Effector CD4-positive, alpha-beta T cell (primary cell): ENCODE results near the gene RAF1.

Source experiments
- DNase-seq: peaks from one replicate; pipeline ENCODE4 v3.0.0-alpha.2; 2020

The RAF1 gene

GRCh38 chr3:12588039-12589009 lies 75.6 kb downstream of the RAF1 start:
- no peak for DNase-seq

- DNase-seq: no peak
Observed at GRCh38 chr3:12586403-12586802, 77.5 kb downstream of the RAF1 start.

- DNase-seq: no peak
Observed at GRCh38 chr3:12585970-12586369, 77.9 kb downstream of the RAF1 start.

GRCh38 chr3:12585181-12585580 lies 78.7 kb downstream of the RAF1 start:
- DNase-seq: no peak

GRCh38 chr3:12584083-12584482 lies 79.8 kb downstream of the RAF1 start:
- no peak for DNase-seq

GRCh38 chr3:12583280-12583679 lies 80.6 kb downstream of the RAF1 start:
- no peak for DNase-seq

GRCh38 chr3:12582730-12583129 lies 81.2 kb downstream of the RAF1 start:
- DNase-seq: no peak

GRCh38 chr3:12579905-12580304 lies 84.0 kb downstream of the RAF1 start:
- no peak for DNase-seq

- no peak for DNase-seq
Observed at GRCh38 chr3:12579456-12579855, 84.5 kb downstream of the RAF1 start.

- no peak for DNase-seq
Observed at GRCh38 chr3:12578742-12579141, 85.2 kb downstream of the RAF1 start.

GRCh38 chr3:12577379-12577778 lies 86.5 kb downstream of the RAF1 start:
- no peak for DNase-seq

- no peak for DNase-seq
Observed at GRCh38 chr3:12574661-12575060, 89.3 kb downstream of the RAF1 start.

- DNase-seq: no peak
Observed at GRCh38 chr3:12574131-12574530, 89.8 kb downstream of the RAF1 start.

- no peak for DNase-seq
Observed at GRCh38 chr3:12571986-12572385, 91.9 kb downstream of the RAF1 start.

- no peak for DNase-seq
Observed at GRCh38 chr3:12569836-12570235, 94.1 kb downstream of the RAF1 start.

- DNase-seq: no peak
Observed at GRCh38 chr3:12568747-12569146, 95.2 kb downstream of the RAF1 start.

GRCh38 chr3:12566976-12567375 lies 96.9 kb downstream of the RAF1 start:
- DNase-seq: no peak

GRCh38 chr3:12562451-12562850 lies 101.5 kb downstream of the RAF1 start:
- no peak for DNase-seq

GRCh38 chr3:12561397-12561796 lies 102.5 kb downstream of the RAF1 start:
- DNase-seq: no peak

- no peak for DNase-seq
Observed at GRCh38 chr3:12560505-12561190, 103.3 kb downstream of the RAF1 start.

GRCh38 chr3:12559520-12559919 lies 104.4 kb downstream of the RAF1 start:
- no peak for DNase-seq

GRCh38 chr3:12558706-12559105 lies 105.2 kb downstream of the RAF1 start:
- DNase-seq: no peak

- no peak for DNase-seq
Observed at GRCh38 chr3:12557473-12558100, 106.3 kb downstream of the RAF1 start.
